GOT3 (cell line): Measurements from ENCODE around the gene ALDH1B1.
"Not testable (repeated sequence)": the region's sequence is repeated elsewhere in the genome, so short reads cannot be mapped to it uniquely, and the experiment has no call there.

Experiments used
- DNase-seq: peaks from one replicate; lab custom pipeline; 2025; ENCODE audit warnings: mixed read lengths; lab: John Stamatoyannopoulos, UW

Gene ALDH1B1

GRCh38 chr9:38361473-38361850 is 31.0 kb upstream of the ALDH1B1 start:
- DNase-seq, result no peak

DNA sequence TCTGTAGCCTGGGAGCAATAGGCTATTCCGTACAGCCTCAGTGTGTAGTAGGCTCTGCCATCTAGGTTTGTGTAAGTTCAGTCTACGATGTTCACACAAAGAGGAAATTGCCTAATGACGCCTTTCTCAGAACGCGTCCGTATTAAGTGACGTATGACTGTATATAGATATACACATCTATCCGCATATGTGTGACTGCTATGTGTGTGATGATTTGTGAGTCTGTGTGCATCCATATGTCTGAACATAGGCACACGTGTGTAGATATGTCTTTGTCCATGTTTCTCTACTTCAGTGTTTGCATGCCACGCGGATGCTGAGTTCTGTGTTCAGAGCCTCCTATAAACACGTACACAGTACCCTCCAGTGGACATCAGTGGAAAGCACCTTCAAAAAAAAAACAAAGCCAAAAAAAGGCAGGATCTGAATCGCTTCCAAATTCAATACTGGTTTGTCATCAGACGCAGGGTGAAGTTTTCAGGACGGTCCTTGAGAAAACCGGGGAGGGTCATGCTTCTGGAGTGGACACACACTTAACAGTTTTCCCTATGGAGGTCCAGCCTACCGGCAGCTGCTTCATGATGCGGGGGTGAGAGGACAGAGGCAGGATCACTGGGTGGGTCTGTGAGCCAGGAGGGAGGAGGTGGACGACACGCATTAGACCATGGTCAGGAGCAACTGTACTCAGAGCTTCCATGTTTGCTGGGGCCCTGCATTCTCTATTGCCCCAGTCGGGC is 29.5 kb upstream of the ALDH1B1 start:
- no peak for DNase-seq

DNA sequence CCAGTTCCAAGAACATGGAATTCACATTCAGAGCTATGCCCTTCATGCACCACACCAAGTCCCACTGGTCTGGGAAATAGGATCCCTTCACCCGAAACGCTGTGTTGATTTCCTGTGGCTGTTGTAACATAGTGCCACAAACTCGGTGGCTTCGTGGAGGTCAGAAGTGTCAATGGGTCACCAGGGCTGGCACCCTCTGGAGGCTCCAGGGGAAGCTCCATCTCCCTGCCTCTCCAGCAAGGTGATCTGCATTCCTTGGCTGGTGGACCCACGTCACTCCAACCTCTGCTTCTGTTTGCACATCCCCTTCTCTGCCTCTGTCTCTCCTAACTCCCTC is 28.9 kb upstream of the ALDH1B1 start:
- DNase-seq, result no peak

- DNase-seq, result no peak
Observed at GRCh38 chr9:38367898-38368297, 24.6 kb upstream of the ALDH1B1 start.

DNA sequence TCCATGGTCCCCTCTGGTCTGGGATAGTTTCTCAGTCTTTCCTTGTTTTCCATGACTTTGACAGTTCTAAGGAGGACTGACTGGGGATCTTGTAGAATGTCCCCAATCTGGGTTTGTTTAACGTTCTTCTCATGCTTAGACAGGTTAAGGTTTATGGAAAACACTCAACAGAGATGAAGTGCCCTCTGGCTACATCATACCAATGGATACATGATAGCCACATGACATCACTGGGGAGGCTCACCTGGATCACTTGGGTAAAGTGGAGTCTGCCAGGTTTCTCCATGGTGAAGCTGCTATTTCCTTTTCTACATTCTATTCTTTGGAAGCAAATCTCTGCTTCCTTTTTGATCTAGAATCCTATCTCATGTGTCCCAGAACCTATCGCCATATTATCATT is 23.8 kb upstream of the ALDH1B1 start:
- DNase-seq, result no peak

DNA sequence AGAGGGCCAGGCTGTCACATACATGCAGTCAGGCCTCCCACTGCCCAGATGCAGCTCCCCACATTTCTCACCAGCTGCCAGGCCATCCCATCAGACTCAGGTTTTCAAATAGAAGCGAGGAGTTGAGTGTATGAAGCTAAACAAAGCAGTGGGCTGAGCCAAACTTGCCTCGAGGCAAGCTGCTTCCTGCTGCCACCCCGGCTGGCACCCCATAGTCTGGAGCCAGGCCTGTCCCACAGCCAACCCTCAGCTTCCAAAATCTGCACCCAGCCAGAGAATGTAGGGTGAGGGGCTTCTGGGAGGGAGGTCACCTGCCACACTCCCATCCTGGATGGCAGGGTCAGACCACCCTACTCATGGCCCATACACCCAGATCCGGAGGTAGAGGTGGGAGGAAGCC is 22.3 kb upstream of the ALDH1B1 start:
- DNase-seq, result no peak

DNA sequence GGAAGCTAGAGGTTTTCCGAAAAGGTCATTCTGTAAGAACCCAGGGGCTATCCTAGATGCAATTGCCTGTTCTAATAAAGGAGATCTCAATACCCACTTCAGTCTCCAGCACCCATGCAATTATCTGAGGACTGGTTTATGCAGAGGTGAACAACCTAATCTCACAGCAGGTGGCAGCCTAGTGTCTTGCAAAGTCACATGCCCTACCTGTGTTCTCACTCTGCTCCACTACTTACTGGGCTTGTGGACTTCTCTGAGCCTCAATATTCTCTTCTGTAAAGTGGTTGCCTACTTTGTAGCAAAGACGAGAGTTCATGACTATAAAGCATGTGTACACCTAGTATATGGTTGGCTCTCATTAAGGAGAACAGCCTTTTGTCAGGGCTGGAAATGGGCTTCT is 21.0 kb upstream of the ALDH1B1 start:
- no peak for DNase-seq

GRCh38 chr9:38372762-38373619 is 19.5 kb upstream of the ALDH1B1 start:
- no peak for DNase-seq

DNA sequence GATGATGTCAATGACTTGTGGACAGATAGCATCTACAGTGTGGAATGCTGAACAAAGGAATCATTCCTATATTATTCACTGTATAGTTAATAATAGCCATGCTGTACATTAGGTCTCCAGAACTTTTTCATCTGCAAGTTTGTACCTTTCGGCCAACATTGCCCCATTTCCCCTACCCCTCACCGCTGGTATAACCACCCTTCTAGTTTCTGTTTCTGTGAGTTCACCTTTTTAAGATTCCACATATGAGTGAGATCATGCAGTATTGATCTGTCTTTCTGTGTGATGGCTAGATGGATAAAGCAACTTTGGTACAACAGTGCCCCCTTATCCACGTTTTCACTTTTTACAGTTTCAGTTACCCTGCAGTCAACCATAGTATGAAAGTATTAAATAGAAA is 18.8 kb upstream of the ALDH1B1 start:
- DNase-seq, result no peak

GRCh38 chr9:38374847-38375571 is 17.5 kb upstream of the ALDH1B1 start:
- no peak for DNase-seq

DNA sequence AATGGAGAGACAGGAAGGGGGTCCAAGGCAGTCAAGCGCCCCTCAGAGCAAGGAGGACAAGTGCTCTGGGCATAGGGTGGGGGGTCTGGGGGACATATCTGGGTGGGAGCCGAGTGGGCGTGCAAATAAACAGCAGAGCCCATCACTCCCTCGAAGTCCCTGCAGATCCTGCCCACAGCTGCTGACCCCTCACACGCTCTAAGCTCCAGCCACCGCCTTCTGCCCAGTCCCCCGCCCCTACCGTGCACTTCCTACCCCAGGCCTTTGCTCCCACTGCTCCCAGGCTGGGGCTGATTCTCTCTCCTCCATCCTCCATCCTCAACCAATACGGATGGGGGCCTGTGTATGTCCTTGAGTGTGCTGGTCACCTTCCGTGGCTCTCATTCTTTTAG is 16.9 kb upstream of the ALDH1B1 start:
- no peak for DNase-seq

DNA sequence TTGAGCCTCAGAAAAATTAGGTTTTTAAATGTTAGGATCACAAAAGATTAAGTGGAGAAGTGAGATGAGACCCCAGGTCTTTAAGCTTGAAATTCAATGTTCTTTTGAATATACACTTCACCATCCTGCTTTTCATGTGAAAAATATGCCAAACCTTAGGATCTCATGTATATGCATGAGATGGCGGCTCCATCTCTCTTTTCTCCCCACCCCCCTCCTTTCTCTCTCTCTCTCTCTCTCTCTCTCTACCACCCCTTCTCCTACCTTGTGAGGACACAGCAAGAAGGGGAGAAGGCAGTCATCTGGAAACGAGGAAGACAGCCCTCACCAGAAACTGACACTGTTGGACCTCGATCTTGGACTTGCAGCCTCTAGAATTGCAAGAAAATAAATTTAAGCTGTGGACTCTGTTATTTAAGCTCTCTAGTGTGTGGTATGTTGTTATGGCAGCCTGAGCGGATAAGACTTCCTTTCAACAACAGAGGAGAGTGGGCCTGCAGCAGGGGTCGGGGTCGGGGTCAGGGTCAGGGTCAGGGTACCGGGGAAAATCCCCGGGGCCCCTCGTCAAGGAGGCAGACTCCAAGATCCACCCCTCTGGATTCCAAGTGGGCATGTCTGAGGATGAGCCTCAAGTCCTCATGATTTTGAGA is 16.4 kb upstream of the ALDH1B1 start:
- no peak for DNase-seq

DNA sequence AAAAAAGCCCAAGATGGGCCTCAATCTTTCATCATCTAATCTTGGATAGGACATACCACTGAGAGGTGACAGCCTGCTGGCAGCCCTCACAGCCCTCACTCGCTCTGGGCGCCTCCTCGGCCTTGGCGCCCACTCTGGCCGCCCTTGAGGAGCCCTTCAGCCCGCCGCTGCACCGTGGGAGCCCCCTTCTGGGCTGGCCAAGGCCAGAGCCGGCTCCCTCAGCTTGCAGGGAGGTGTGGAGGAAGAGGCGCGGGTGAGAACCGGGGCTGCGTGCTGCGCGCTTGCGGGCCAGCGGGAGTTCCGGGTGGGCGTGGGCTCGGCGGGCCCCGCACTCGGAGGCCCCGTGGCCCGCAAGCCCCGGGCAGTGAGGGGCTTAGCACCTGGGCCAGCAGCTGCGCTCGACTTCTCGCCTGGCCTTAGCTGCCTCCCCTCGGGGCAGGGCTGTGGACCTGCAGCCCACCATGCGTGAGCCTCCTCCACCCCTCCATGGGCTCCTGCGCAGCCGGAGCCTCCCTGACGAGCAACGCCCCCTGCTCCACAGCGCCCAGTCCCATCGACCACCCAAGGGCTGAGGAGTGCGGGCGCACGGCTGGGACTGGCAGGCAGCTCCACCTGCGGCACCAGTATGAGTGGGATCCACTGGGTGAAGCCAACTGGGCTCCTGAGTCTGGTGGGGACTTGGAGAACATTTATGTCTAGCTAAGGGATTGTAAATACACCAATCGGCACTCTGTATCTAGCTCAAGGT is 15.0 kb upstream of the ALDH1B1 start:
- DNase-seq, result not testable (repeated sequence)

DNA sequence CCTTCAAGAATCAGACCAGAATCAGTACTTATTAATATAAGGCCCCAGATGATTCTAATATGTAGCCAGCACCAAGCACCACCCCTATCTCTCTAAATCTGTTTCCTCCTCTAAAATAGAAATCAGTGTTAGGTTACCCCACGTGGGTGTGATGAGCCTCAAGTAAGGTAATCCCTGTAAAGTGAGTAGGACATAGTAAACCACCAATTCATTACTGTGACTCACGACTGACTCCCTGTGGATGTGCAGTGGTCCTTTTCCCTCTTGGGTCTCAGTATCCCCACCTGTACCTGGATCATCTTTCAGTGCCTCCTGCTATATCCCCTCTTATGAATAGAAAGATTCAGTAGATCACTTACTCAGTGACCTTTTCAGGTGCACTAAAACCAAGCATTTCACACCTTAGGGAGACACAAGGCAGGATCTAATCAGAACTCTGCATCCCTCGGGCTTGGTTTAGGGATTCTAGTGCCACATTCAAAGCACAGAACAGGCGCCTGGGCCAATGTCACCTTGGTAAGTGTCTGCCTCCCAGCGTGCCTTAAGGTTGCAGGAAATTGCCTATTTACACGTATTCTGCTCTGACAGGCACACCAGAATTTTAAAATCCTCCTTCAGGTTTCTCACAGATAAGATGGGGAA is 12.2 kb upstream of the ALDH1B1 start:
- no peak for DNase-seq

DNA sequence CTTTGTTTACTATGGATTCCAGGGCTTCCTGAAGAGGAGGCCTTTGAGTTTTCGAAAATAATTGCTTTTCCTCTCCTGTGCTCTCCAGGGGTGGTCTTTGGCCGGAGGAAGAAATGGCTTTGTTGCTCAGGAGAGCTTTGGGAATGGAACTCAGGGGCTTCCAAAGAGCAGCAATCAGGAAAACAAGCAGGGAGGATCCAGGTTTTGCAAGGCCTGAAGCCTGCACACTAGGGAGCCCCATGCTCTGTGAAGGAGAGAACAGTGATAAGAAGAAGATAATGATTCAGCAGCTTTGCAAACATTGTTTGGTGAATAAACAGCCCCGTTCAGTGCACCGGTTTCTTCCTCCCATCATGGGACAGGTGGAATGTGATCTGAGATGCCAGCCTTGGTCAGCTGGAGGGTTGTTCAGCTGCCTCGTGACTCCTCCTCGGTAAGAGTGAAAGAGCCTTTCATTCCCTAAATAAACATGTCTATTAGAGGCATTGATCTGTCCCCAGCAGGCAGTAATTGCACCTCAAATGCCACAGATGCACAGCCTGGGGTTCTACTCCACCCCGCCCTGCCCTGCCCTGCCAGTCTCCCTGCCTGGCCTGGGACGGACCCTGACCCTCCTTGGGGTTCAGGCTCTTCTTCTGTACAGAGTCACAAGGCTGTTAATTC is 11.5 kb upstream of the ALDH1B1 start:
- no peak for DNase-seq

- DNase-seq, result no peak
Observed at GRCh38 chr9:38382141-38382540, 10.4 kb upstream of the ALDH1B1 start.

DNA sequence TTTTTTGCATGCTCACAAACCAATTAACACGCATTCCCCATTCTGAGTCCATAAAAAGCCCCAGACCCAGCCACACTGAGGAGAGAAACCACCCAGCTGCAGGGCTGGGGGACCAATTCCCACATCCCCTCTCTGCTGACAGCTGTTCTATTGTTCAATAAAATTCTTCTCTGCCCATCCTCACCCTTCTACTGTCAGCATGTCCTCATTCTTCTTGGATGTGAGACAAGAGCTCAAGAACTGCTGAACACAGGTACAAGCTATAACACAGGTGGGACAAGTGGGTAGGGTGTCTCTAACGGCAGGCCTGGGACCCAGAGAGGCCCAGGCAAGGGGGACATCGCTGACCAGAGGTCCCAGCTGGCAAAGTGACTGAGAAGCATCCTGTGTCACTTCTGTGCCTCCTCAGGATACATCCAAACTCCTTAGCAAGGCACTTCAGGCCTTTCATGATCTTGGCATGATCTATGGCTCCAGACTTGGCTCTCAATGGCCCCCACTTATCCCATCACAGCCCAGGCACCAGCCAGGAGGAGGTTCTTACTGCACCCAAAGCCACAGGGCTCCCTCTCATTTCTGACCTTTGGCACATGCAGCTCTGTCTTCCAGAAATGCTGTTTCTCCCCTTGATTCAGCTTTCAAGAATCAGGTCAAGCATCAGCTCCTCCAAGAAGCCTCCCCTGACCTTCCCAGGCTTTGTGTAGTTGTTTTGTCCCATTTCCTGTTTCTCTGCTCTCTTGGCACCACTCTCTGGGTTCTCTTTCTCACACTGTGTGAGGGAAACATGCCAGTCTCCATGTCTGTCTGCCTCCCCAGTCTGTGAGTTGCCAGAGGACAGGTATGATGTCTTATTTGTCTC is 7.3 kb upstream of the ALDH1B1 start:
- DNase-seq, result no peak

DNA sequence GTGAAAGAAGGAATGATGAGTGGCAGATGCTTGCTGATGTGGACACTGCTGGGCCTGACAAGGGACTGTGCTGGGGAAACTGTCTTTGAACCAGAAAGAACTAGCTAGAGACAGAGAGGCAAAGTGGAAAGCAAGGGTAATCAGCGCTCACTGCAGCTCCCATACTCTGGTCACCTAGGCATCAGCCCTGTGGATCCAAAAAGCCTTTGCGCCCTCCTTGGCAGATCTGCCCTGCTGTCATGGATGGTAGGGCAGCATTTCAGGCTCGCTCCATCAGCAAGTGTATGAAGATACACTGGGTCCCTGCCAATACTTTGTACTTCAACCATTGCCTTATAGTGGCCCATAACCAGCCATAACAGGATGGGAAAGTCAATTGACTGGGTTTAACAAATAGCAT is 6.6 kb upstream of the ALDH1B1 start:
- no peak for DNase-seq

DNA sequence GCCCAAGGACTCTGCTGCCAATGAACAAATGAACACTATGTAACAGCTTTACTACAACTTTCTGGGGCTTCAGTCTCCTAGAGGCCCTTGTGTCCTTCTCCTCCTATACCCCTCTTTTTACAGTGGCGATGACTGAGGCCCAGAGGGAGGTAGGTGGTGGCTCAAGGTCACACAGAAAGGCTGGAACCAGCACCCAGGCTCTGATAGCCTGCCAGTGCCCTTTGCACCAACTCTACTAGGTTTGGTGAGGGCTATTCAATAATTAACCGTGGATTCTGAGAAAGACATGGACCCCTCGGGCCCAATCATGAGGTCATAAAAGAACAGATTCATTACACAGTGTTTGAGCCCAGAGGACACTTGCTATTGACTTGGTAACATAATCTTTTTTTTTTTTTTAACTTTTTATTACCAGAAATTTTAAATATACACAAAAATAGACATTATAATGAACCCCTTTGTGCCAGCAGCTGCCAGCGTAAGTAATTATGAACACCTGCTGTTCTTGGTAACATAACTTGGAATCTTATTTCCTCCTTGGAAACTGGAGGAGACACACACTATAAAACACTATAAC is 6.1 kb upstream of the ALDH1B1 start:
- no peak for DNase-seq
